Activated CD4-positive, alpha-beta T cell treated with anti-CD3 and anti-CD28 coated beads, Interleukin-2, Interleukin-4, amounts not matched to agents 100 ng/mL and 50 ng/mL, durations not matched to agents 16 hours and 8 hours (primary cell): ENCODE measurements around the gene PSD2.

ENCODE experiments used
- DNase-seq: peaks from one replicate; pipeline ENCODE4 v3.0.0-alpha.2; 2020; ENCODE audit warnings: low spot score

PSD2 gene

GRCh38 chr5:139811274-139811607 lies 15.6 kb downstream of the PSD2 start:
- no peak for DNase-seq

- DNase-seq = no peak
These were observed 16.7 kb downstream of the PSD2 start for GRCh38 chr5:139812323-139812722.

- no peak for DNase-seq
These were observed 17.5 kb downstream of the PSD2 start for GRCh38 chr5:139812836-139813805.

GRCh38 chr5:139814191-139814601 lies 18.6 kb downstream of the PSD2 start:
- no peak for DNase-seq

GRCh38 chr5:139814704-139815280 lies 19.2 kb downstream of the PSD2 start:
- DNase-seq = no peak

- DNase-seq = no peak
These were observed 21.0 kb downstream of the PSD2 start for GRCh38 chr5:139816566-139816965.

GRCh38 chr5:139817362-139817761 lies 21.8 kb downstream of the PSD2 start:
- DNase-seq = no peak

GRCh38 chr5:139817970-139818369 lies 22.4 kb downstream of the PSD2 start:
- no peak for DNase-seq

- no peak for DNase-seq
These were observed 24.5 kb downstream of the PSD2 start for GRCh38 chr5:139820130-139820529.

GRCh38 chr5:139820606-139821005 lies 25.0 kb downstream of the PSD2 start:
- no peak for DNase-seq

GRCh38 chr5:139821806-139822552 lies 26.4 kb downstream of the PSD2 start:
- no peak for DNase-seq

GRCh38 chr5:139822553-139823425 lies 27.2 kb downstream of the PSD2 start:
- no peak for DNase-seq

GRCh38 chr5:139823757-139824355 lies 28.2 kb downstream of the PSD2 start:
- no peak for DNase-seq

GRCh38 chr5:139825690-139826089 lies 30.1 kb downstream of the PSD2 start:
- DNase-seq = no peak

- no peak for DNase-seq
These were observed 32.7 kb downstream of the PSD2 start for GRCh38 chr5:139828207-139828895.

GRCh38 chr5:139829471-139829870 lies 33.9 kb downstream of the PSD2 start:
- no peak for DNase-seq

GRCh38 chr5:139831624-139832023 lies 36.0 kb downstream of the PSD2 start:
- DNase-seq = no peak

GRCh38 chr5:139833525-139833924 lies 37.9 kb downstream of the PSD2 start:
- DNase-seq = no peak

- DNase-seq = no peak
These were observed 40.0 kb downstream of the PSD2 start for GRCh38 chr5:139835656-139836055.

- no peak for DNase-seq
These were observed 41.0 kb downstream of the PSD2 start for GRCh38 chr5:139836469-139837208.
